HCT116 (cell line): ENCODE measurements around the gene ASB8. TPM values are rescaled to one million over a fixed set of nuclear protein-coding genes. Genes with fewer than 3 reads are reported as not detected.

Experiments used
- ATAC-seq: fragments of 200-7000 bp; cut with Tn5 transposase; 2 replicates; pipeline ENCODE4 v1.9.1; 2020; ENCODE audit warnings: mild to moderate bottlenecking, moderate library complexity
- BruUV-seq: library from RNA; stranded (reverse); fragments of 400-500 nt; replicated peaks from 2 replicates; lab custom pipeline; 2021; lab: Mats Ljungman, UMichigan
- CTCF ChIA-PET: fragments of 300-600 bp; sonication (Branson Sonifier 250); formaldehyde crosslinking; loops from one replicate; lab custom pipeline; 2021; ENCODE audit warnings: antibody characterized with exemption; lab: Charles Lee
- POLR2A ChIA-PET: fragments of 300-600, 350-600 bp; sonication (Branson Sonifier 250); formaldehyde crosslinking; loops from one replicate; lab custom pipeline; 2021; ENCODE audit warnings: antibody characterized with exemption; lab: Charles Lee
- RAD21 ChIA-PET, 2 experiments: fragments of 300-600 bp; sonication (Branson Sonifier 250); formaldehyde crosslinking; loops; one replicate each; lab custom pipeline; 2023; ENCODE audit warnings: low total read pairs in 2 of 2; ENCODE audit not compliant: uncharacterized antibody in 2 of 2, unreplicated experiment in 2 of 2, low non-redundant PET in 1 of 2; lab: Charles Lee
- DNase-seq: peaks from one replicate; pipeline ENCODE4 v3.0.0-alpha.2; 2010; ENCODE audit warnings: low read depth, low spot score
- H2AFZ ChIP-seq: fragments of 200-600 bp; shearing (Covaris generic), sonication (generic); 2 replicates; pipeline ENCODE4 v1.6.1; 2017; ENCODE audit warnings: low read depth, mixed run types, mixed read lengths, antibody characterized with exemption, low read length; ENCODE audit not compliant: poor library complexity, severe bottlenecking
- H3K27ac ChIP-seq: 2 replicates; pipeline ENCODE4 v1.5.1; 2012; ENCODE audit warnings: low read depth, low read length
- H3K27me3 ChIP-seq: fragments of 200-600 bp; sonication (generic); 2 replicates; pipeline ENCODE4 v1.6.1; 2016; ENCODE audit warnings: mixed run types, low read length, mixed read lengths; ENCODE audit not compliant: insufficient read depth
- H3K36me3 ChIP-seq, 2 experiments: fragments of 200-500 bp in 1 of 2; fragments of 200-600 bp in 1 of 2; sonication (Bioruptor generic) in 1 of 2; sonication (generic) in 1 of 2; 2 replicates each; pipeline versions ENCODE4 v1.5.1 to v1.6.1; 2014 to 2016; ENCODE audit warnings: low read length in 2 of 2, inconsistent platforms in 1 of 2, mixed read lengths in 1 of 2, mixed run types in 1 of 2; ENCODE audit not compliant: insufficient read depth in 2 of 2, control insufficient read depth in 1 of 2
- H3K4me1 ChIP-seq, 2 experiments: fragments of 200-600 bp in 1 of 2; sonication (generic) in 1 of 2; 2 replicates each; pipeline versions ENCODE4 v1.5.1 to v1.6.1; 2012 to 2017; ENCODE audit warnings: low read length in 2 of 2, inconsistent platforms in 1 of 2, mild to moderate bottlenecking in 1 of 2, mixed read lengths in 1 of 2, mixed run types in 1 of 2, moderate library complexity in 1 of 2; ENCODE audit not compliant: insufficient read depth in 2 of 2, control insufficient read depth in 1 of 2
- H3K4me2 ChIP-seq: fragments of 200-600 bp; sonication (generic); 2 replicates; pipeline ENCODE4 v1.6.1; 2017; ENCODE audit warnings: mixed run types, low read length, mixed read lengths
- H3K4me3 ChIP-seq, 2 experiments: fragments of 200-600 bp in 1 of 2; sonication (generic) in 1 of 2; replicated peaks in 1 of 2; 2 replicates each; pipeline ENCODE4 v1.5.1; 2011 to 2016; ENCODE audit warnings: low read length in 2 of 2, control low read depth in 1 of 2, low read depth in 1 of 2, mild to moderate bottlenecking in 1 of 2, mixed read lengths in 1 of 2, mixed run types in 1 of 2
- H3K79me2 ChIP-seq: fragments of 200-600 bp; sonication (generic); 2 replicates; pipeline ENCODE4 v1.6.1; 2017; ENCODE audit warnings: mild to moderate bottlenecking, mixed run types, low read length, moderate library complexity, mixed read lengths; ENCODE audit not compliant: insufficient read depth
- H3K9ac ChIP-seq: fragments of 200-600 bp; sonication (generic); 2 replicates; pipeline ENCODE4 v1.6.1; 2016; ENCODE audit warnings: low read length, mixed read lengths
- H3K9me2 ChIP-seq: fragments of 200-600 bp; sonication (generic), shearing (Covaris generic); 2 replicates; pipeline ENCODE4 v1.6.1; 2017; ENCODE audit warnings: mixed run types, mild to moderate bottlenecking, moderate library complexity; ENCODE audit not compliant: insufficient read depth
- H3K9me3 ChIP-seq, 2 experiments: fragments of 200-500 bp in 1 of 2; fragments of 200-600 bp in 1 of 2; sonication (Bioruptor generic) in 1 of 2; sonication (generic) in 1 of 2; 2 replicates each; pipeline ENCODE4 v1.6.1; 2014 to 2017; ENCODE audit warnings: low read length in 2 of 2, mixed read lengths in 2 of 2, inconsistent platforms in 1 of 2, low read depth in 1 of 2, mild to moderate bottlenecking in 1 of 2, mixed run types in 1 of 2, moderate library complexity in 1 of 2; ENCODE audit not compliant: control insufficient read depth in 1 of 2, insufficient read depth in 1 of 2
- H4K20me1 ChIP-seq: fragments of 200-600 bp; sonication (generic), shearing (Covaris generic); 2 replicates; pipeline ENCODE4 v1.6.1; 2017; ENCODE audit warnings: mixed run types, mild to moderate bottlenecking, moderate library complexity; ENCODE audit not compliant: insufficient read depth
- CEBPB ChIP-seq: IDR thresholded peaks from 2 replicates; pipeline ENCODE4 v1.6.1; 2012; ENCODE audit warnings: low read depth
- CTCF ChIP-seq, 3 experiments: fragments of 200-600 bp in 1 of 3; sonication (generic) in 1 of 3; IDR thresholded peaks in 2 of 3; conservative IDR thresholded peaks in 1 of 3; 2 replicates each; pipeline ENCODE4 v1.5.1; 2012 to 2017; ENCODE audit warnings: low read depth in 2 of 3, low read length in 2 of 3, antibody characterized with exemption in 1 of 3, borderline replicate concordance in 1 of 3, control low read depth in 1 of 3, mild to moderate bottlenecking in 1 of 3, mixed read lengths in 1 of 3, mixed run types in 1 of 3, moderate library complexity in 1 of 3; ENCODE audit not compliant: insufficient read depth in 1 of 3
- EGR1 ChIP-seq: IDR thresholded peaks from 2 replicates; pipeline ENCODE4 v1.6.1; 2012; ENCODE audit warnings: low read depth
- FOSL1 ChIP-seq: IDR thresholded peaks from 2 replicates; pipeline ENCODE4 v1.6.1; 2012; ENCODE audit warnings: low read depth
- POLR2A ChIP-seq: IDR thresholded peaks from 2 replicates; pipeline ENCODE4 v1.7.0; 2011; ENCODE audit warnings: borderline replicate concordance; ENCODE audit not compliant: insufficient read depth, insufficient read length; ENCODE audit errors: extremely low read depth
- SP1 ChIP-seq: IDR thresholded peaks from 2 replicates; pipeline ENCODE4 v1.6.1; 2012; ENCODE audit warnings: low read depth
- SRF ChIP-seq: IDR thresholded peaks from 2 replicates; pipeline ENCODE4 v1.6.1; 2012; ENCODE audit warnings: low read depth
- TCF7L2 ChIP-seq: IDR thresholded peaks from 2 replicates; pipeline ENCODE4 v1.7.0; 2011; ENCODE audit warnings: borderline replicate concordance, inconsistent platforms; ENCODE audit not compliant: insufficient read depth, insufficient read length; ENCODE audit errors: extremely low read depth
- YY1 ChIP-seq: IDR thresholded peaks from 2 replicates; pipeline ENCODE4 v1.6.1; 2011; ENCODE audit warnings: low read length, low read depth, moderate library complexity, mild to moderate bottlenecking; ENCODE audit not compliant: insufficient replicate concordance; ENCODE audit errors: extremely low read depth
- ZBTB33 ChIP-seq: IDR thresholded peaks from 2 replicates; pipeline ENCODE4 v1.6.1; 2011; ENCODE audit warnings: mild to moderate bottlenecking, low read length, moderate library complexity; ENCODE audit not compliant: insufficient replicate concordance; ENCODE audit errors: extremely low read depth
- ZFX ChIP-seq: fragments of 450-650 bp; IDR thresholded peaks from 2 replicates; pipeline ENCODE4 v1.6.1; 2017
- ZNF274 ChIP-seq: fragments of 200-500 bp; sonication (Bioruptor generic); IDR thresholded peaks from 2 replicates; pipeline ENCODE4 v1.6.1; 2014; ENCODE audit warnings: mild to moderate bottlenecking, low read depth, low read length, inconsistent platforms
- intact Hi-C: fragments of 100-400 bp; cut with micrococcal nuclease; formaldehyde crosslinking; loops from 2 replicates; pipeline ENCODE4 v1.10.0; 2022
- total RNA-seq: library from RNA; stranded (reverse); gene quantifications from one replicate; pipeline ENCODE4 v1.2.1, GENCODE V29; 2021; ENCODE audit not compliant: unreplicated experiment

ASB8 gene
- total RNA-seq, 1 experiment from 2014 or later, result 14.0 TPM

GRCh38 chr12:48119834-48120195 is 37.5 kb downstream of the ASB8 start:
- peak overlapping the region; percentile 79 to 93 for H3K4me3 ChIP-seq
- BruUV-seq, result TSS peak; percentile 40
- H3K27me3 ChIP-seq, result 0 out of 2 replicates have a peak, but pooled peaks cover 4% of the 10 kb centered on the region
- peak overlapping the region; percentile 8; the same call in 1 of the 2 replicates for H3K27ac ChIP-seq
- no peaks in the 10 kb centered on the region for H4K20me1 ChIP-seq
- H3K79me2 ChIP-seq, result peaks cover 25% of the 10 kb centered on the region
- TF ChIP-seq FOSL1 (no peak), CTCF (IDR thresholded peaks at IDR 0.05 in 2 of 3, conservative IDR thresholded peaks at IDR 0.05 in 1 of 3; ENCODE audit: borderline replicate concordance in 1 of 3, insufficient read depth in 1 of 3, low read depth in 2 of 3, low read length in 2 of 3) (no peak), SRF (no peak), ZFX (no peak), POLR2A (no peak), TCF7L2 (no peak), EGR1 (no peak), ZNF274 (no peak), YY1 (no peak), CEBPB (no peak), SP1 (no peak), ZBTB33 (no peak)
- no peaks in the 10 kb centered on the region for H3K9me2 ChIP-seq
- ATAC-seq (peak; percentile 1; the same call in 1 of the 2 replicates), DNase-seq (no peak)
- peaks cover 15 to 18% of the 10 kb centered on the region in 2 experiments; a peak in 3 of 4 replicates for H3K36me3 ChIP-seq
- ChIA-PET POLR2A (interaction anchor here (1.0 to 1.3 kb wide), 2 partner anchors 9 to 33 kb away, joined by 3 read pairs; no protein-coding TSS in a partner anchor), CTCF (interaction anchor here (1.3 kb wide), 1 partner anchor 214 kb away, joined by 3 read pairs; no protein-coding TSS in a partner anchor), RAD21 (no interaction called here)
- peaks cover 12 to 17% of the 10 kb centered on the region in 2 experiments for H3K4me1 ChIP-seq
- H2AFZ ChIP-seq, result no peak overlapping the region
- peak overlapping the region; percentile 86 for H3K4me2 ChIP-seq
- intact Hi-C loops, result no loop called here
- no peaks in the 10 kb centered on the region for H3K9me3 ChIP-seq
- peak overlapping the region; percentile 81 for H3K9ac ChIP-seq
